GM19324 (cell line): ENCODE measurements around the gene SMIM38.
"Not testable (repeated sequence)": the region's sequence is repeated elsewhere in the genome, so short reads cannot be mapped to it uniquely, and the experiment has no call there.

Source experiments
- ATAC-seq: cut with Tn5 transposase; IDR thresholded peaks from one replicate; pipeline ENCODE4 v1.9.1; 2021; ENCODE audit warnings: mild to moderate bottlenecking, moderate library complexity; ENCODE audit not compliant: unreplicated experiment, low FRiP score

SMIM38 gene

DNA sequence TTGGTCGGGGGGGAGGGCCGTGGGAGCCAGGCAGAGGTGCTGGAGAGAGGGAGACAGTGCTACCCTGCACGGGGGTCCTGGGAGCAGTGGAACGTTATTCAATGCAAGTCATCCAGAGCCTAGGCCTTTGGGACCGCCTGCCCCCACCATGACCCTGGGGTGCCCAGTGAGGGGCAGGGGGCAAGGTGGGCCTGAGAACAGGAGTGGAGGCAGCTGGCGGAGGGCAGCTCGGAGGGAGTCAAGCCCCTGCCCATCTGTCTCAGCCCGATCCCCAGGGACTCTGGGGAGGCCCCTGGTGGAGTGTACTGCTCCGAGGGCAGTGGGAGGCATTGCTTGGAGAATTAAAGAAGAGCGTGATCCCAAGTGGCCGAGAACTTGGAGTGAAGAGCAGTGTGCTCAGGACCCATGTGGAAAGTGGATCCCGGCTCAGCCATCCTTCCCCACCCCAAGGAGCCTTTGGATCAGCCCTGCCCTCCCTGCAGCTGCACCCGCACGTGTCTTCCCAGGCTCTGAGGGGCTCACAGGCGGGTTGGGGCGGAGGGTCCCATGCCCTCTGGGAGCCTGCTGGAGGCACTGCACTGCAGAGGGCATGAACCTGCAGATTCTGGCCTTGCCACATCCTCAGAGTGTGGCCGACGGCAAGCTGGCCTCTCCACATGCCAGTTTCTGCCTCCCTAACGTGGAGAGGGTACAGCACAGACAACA, 34.0 kb upstream of the SMIM38 start:
- ATAC-seq: no peak

- no peak for ATAC-seq
Observed at GRCh38 chr11:69122326-69122629, 33.5 kb upstream of the SMIM38 start.

- no peak for ATAC-seq
Observed at GRCh38 chr11:69122630-69123431, 32.9 kb upstream of the SMIM38 start.

DNA sequence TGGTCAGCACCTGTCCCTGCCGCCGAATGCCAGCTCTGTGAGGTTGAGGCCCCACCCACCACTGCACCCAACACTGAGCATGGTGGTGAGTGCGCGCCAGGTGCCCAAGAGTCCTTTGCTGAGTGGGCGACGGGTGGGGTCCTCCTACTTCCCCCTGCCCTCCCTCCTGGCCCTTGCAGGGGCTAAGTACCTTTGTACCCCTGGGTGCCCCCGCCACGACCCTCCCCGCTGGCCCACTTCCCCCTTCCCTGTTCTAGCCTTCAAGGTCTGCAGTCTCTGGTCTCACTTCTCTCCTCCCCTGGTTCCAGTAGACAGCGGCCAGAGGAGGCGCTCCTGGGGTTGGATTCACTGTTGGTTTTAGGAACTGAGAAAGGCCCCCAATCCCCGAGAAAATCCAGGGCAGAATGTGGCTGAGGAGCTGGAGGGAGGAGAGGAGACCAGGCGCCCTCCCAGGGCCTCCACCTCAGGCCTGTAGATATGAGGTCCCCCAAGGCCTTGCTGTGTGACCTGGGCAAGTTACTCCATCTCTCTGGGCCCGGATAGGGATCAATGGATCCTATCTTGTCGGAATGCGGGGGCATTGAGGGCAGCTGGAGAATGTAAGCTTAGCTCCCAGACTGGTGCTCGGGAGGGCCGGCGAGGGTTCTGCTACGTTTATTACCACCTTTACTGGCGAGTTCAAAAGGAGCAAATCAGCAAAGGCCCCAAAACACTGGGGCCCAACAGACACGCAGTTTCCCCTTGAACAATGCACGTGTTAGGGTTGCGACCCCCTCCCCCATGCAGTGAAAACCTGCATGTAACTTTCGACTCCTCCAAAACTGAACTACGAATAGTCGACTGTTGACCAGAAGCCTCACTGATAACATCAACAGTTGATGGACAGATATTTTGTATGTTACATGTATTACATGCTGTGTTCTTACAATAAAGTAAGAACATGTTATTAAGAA, 31.9 kb upstream of the SMIM38 start:
- no peak for ATAC-seq

DNA sequence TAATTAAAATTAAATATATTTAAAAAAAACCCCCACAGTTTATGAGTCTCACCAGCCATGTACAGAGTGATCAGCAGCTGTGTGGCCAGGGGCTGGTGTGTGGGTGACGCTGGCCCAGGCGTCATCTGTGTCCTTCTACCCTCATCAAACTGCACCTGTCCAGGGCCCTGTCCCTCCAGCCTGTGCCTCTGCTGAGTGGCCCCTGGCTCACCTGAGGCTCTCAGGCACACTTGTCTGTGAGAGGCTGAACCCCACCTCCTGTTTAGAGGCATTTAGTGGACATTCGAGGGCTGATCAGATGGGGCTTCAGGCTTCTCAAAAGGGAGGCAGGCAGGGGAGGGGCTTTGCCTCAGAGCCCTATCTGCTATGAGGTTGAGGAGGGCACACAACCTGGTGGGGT, 29.9 kb upstream of the SMIM38 start:
- ATAC-seq: no peak

GRCh38 chr11:69126286-69126685, 29.4 kb upstream of the SMIM38 start:
- ATAC-seq: no peak

DNA sequence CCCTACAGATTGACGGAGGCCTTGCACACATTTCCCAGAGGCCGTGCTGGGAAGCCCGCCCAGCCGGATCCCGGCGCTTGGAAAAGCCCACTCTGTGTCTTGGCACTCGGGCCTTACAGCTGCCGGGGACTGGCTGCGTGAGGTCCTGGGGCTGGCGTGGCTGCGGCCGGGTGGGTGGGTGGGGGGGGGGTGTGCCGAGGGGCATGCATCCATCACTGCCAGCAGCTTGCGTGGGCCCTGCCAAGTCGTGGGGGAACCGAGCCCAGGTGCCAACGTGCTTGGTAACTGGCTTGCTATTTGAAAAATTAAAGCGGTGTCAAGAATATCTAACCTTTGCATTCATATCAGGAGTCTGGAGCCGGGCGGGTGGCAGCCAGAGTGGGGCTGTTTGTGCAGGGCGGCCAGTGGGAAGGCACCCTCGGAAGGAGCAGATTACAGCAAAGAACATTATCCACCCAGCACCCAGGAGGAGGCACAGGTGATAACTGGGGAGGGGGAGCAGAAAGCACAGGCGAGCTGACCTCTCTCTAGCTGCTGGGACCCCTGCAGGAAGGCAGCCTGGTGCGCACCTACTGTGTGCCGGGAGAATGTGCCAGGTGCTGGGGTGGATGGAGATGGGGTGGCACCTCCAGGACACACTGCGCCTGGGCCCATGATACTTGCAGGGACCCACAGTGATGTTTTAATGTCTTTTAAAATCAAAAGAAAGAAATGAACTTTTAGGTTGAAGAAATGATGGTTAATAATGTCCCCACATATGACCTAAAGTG, 28.5 kb upstream of the SMIM38 start:
- ATAC-seq: no peak

- ATAC-seq: no peak
Observed at GRCh38 chr11:69127884-69128283, 27.9 kb upstream of the SMIM38 start.

DNA sequence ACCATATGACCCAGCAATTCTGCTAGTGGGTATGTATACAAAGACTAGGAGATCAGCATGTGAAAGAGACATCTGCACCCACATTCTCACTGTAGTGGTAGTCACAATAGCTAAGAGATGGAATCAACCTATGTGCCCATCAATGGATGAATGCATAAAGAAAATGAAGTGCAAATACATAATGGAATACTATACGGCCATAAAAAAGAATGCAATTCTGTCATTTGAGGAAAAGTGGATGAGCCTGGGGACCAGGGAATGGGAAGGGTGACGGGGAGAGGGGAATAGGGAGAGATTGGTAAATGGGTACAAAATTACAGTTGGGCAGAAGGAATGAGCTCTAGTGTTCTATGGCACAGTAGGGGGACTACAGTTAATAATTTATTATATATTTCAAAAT, 26.7 kb upstream of the SMIM38 start:
- no peak for ATAC-seq

GRCh38 chr11:69129647-69130046, 26.1 kb upstream of the SMIM38 start:
- ATAC-seq: no peak

GRCh38 chr11:69130654-69131053, 25.1 kb upstream of the SMIM38 start:
- ATAC-seq: no peak

DNA sequence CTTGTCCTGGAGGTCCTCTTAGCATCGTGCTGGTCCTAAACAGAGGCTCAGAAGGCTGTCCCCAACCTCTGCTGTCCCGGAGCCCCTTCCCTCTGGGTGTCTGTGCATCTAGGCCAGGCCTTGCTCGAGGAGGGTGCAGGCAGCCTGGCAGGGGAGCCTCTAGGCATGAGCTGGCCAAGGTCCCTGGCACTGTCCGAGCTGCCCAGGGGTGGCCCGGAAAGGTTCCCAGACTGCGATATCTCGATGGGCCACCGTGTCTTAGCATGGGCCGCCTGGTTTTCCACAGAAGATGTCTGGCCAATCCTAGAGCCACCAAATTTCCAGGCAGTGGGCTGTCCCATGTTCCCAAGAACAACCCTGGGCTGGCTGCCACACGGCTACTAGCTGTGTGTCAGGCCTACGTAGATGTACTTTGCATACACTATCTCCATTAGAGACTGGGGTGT, 24.6 kb upstream of the SMIM38 start:
- no peak for ATAC-seq

DNA sequence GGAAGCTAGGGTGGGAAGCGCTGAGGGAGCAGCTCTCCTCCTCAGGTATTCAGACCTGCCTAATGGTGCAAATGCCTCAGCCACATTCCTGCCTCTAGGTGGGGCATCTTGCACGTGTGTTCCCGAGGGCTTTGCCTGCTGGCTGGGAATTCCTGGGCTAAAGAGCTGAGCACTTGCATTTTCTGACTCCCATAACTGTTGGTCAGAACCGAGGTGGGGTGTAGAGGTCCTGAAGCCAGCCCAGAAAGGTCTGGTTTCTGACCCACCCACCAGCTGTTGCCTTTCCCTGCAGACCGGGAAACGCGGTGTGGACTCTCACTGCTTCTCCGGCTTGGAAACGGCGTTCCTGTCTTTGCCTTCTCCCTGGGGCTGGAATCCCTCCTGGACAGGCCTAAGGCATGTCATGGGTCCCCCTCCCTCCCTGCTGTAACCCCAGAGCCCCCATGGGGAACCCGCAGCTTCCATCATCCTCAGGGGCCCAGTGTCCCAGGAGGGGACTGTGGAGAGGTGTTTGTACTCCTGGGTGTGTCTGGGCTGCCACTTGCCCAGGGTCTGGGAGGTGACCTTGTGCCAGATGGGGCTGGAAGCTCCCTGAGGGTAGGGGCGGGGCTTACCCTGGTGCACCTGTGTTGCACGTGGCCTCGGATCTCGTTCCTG, 24.0 kb upstream of the SMIM38 start:
- ATAC-seq: no peak

DNA sequence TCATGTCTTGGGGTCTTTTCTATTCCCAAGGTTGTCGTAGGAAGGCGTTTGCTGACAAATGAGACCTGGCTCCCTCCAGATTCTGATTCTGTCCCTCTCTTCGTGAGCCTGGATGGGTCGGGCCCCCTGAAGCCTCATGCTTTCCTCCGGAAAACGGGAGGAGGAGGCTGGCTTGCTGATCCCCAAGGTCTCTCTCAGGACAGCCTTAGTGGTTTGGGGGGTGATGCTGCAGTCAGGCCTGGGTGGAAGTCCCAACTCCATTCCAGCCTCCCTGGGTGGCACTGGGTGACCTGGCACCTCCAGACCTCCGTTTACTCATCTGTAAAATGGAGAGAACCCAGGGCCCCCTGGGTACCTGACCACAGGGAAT, 23.4 kb upstream of the SMIM38 start:
- no peak for ATAC-seq

- no peak for ATAC-seq
Observed at GRCh38 chr11:69133251-69133650, 22.5 kb upstream of the SMIM38 start.

GRCh38 chr11:69134182-69134581, 21.6 kb upstream of the SMIM38 start:
- ATAC-seq: not testable (repeated sequence)

GRCh38 chr11:69134957-69135356, 20.8 kb upstream of the SMIM38 start:
- no peak for ATAC-seq

DNA sequence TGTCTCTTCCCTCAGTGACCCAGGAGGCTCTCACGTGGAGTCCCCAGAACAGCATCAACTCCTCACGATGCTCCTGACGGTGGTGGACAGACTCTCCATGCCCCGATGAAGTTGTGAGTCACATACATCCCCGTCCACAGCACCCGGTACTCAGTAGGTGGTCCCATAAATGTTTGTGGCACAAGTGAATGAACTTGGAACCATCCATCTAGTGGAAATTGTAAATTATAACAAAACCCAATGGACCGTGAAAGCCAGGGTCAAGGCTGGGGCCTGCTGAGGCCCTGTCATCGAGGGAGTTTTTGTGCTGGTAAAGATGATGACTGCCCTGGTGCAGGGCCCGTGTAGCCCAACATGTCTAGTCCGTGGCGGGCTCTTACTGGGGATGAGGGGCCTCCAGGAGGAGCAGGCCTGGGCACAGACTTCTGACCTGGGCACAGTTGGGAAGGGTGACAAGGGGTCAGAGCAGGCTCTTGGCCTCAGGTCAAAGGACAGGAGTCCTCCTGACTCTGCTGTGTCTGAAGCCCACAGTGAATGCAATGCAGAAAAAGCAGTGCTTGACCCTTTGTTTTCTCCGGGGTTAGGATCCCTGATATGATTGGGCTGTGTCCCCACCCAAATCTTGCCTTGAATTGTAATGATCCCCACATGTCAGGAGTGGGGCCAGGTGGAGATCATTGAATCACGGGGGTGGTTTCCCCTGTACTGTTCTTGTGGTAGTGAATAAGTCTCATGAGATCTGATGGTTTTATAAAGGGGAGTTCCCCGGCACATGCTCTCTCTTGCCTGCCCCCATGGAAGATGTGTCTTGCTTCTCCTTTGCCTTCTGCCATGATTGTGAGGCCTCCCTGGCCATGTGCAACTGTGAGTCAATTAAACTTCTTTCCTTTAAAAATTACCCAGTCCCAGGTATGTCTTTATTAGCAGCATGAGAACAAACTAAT, 20.0 kb upstream of the SMIM38 start:
- no peak for ATAC-seq

DNA sequence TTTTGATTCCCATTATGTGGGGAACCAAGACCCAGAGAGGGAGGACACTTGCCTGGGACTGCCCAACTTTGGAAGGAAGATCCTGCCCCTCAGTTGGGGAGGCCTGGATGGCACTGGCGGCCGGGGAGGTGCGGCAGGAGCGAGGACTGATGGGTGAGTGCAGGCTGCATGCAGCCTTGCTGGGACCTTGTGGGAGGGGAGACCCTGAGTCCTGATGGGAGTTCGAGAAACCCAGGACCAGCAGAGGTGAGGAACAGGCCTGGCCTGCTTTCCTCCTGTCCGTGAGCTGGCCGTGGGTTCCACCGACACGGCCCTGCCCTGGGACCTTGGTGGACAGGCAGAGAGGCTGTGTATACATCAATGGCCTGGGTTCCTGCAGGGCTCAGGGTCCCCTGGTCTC, 19.3 kb upstream of the SMIM38 start:
- no peak for ATAC-seq
